Common myeloid progenitor, CD34-positive (primary cell): ENCODE measurements around the gene CPNE4. TPM values are rescaled to one million over a fixed set of nuclear protein-coding genes. Genes with fewer than 3 reads are reported as not detected.
A peak's percentile ranks its signal among the peaks of the same experiment; 100 is the strongest.

ENCODE experiments used
- CTCF ChIA-PET: fragments of 350-600 bp; sonication (Branson Sonifier 250); formaldehyde crosslinking; loops from one replicate; lab custom pipeline; 2021; ENCODE audit warnings: antibody characterized with exemption; lab: Charles Lee
- POLR2A ChIA-PET: fragments of 350-600 bp; sonication (Branson Sonifier 250); formaldehyde crosslinking; loops from one replicate; lab custom pipeline; 2021; ENCODE audit warnings: antibody characterized with exemption; lab: Charles Lee
- DNase-seq, 3 donors: peaks; one replicate each; pipeline versions ENCODE4 v3.0.0 to v3.0.0-alpha.2; 2013
- H3K27ac ChIP-seq, 2 experiments: 1 replicate in 1 of 2; 2 replicates in 1 of 2; pipeline ENCODE4 v1.7.0; 2013; ENCODE audit warnings: inconsistent platforms in 2 of 2, low read length in 2 of 2, mild to moderate bottlenecking in 2 of 2, low read depth in 1 of 2, moderate library complexity in 1 of 2; ENCODE audit not compliant: severe bottlenecking in 2 of 2, insufficient read depth in 1 of 2, poor library complexity in 1 of 2
- H3K27me3 ChIP-seq, 5 experiments: replicated peaks in 2 of 5; 1 replicate in 3 of 5; 2 replicates in 2 of 5; pipeline versions ENCODE4 v1.6.1 to v1.7.0; 2013; ENCODE audit warnings: low read length in 4 of 5, mild to moderate bottlenecking in 2 of 5, moderate library complexity in 2 of 5, inconsistent platforms in 1 of 5; ENCODE audit not compliant: insufficient read depth in 5 of 5, control insufficient read depth in 4 of 5
- H3K36me3 ChIP-seq, 4 experiments: 1 replicate in 2 of 4; 2 replicates in 2 of 4; pipeline versions ENCODE4 v1.6.1 to v1.7.0; 2013; ENCODE audit warnings: low read length in 3 of 4, control low read depth in 1 of 4, mild to moderate bottlenecking in 1 of 4; ENCODE audit not compliant: control insufficient read depth in 4 of 4, insufficient read depth in 4 of 4
- H3K4me1 ChIP-seq, 4 experiments: 1 replicate in 3 of 4; 2 replicates in 1 of 4; pipeline versions ENCODE4 v1.6.1 to v1.7.1; 2013; ENCODE audit warnings: low read length in 3 of 4, mild to moderate bottlenecking in 3 of 4, control low read depth in 1 of 4, inconsistent platforms in 1 of 4, moderate library complexity in 1 of 4; ENCODE audit not compliant: control insufficient read depth in 4 of 4, insufficient read depth in 4 of 4; ENCODE audit errors: control extremely low read depth in 1 of 4
- H3K4me3 ChIP-seq, 7 experiments: 1 replicate in 4 of 7; 2 replicates in 3 of 7; pipeline versions ENCODE4 v1.5.1 to v1.7.0; 2013; ENCODE audit warnings: mild to moderate bottlenecking in 7 of 7, low read length in 6 of 7, moderate library complexity in 6 of 7, inconsistent platforms in 2 of 7, low read depth in 2 of 7, control low read depth in 1 of 7; ENCODE audit not compliant: insufficient read depth in 4 of 7, control insufficient read depth in 1 of 7; ENCODE audit errors: extremely low read depth in 1 of 7
- H3K9me3 ChIP-seq, 5 experiments: 1 replicate in 4 of 5; 2 replicates in 1 of 5; pipeline versions ENCODE4 v1.6.1 to v1.7.1; 2013; ENCODE audit warnings: low read length in 4 of 5, mild to moderate bottlenecking in 2 of 5, inconsistent platforms in 1 of 5, low read depth in 1 of 5, moderate library complexity in 1 of 5; ENCODE audit not compliant: control insufficient read depth in 4 of 5, insufficient read depth in 2 of 5; ENCODE audit errors: control extremely low read depth in 1 of 5
- WGBS: methylation state at CpG from one replicate; pipeline ENCODE4 v1.1.5; 2013; ENCODE audit not compliant: insufficient coverage; 5-methylcytosine and 5-hydroxymethylcytosine counted together
- polyA plus RNA-seq: library from polyadenylated mRNA; unstranded; fragments of 120-200 nt; gene quantifications from one replicate; pipeline ENCODE4 v1.2.1, GENCODE V29; 2013

The CPNE4 gene
- 0.01 TPM for polyA plus RNA-seq

DNA sequence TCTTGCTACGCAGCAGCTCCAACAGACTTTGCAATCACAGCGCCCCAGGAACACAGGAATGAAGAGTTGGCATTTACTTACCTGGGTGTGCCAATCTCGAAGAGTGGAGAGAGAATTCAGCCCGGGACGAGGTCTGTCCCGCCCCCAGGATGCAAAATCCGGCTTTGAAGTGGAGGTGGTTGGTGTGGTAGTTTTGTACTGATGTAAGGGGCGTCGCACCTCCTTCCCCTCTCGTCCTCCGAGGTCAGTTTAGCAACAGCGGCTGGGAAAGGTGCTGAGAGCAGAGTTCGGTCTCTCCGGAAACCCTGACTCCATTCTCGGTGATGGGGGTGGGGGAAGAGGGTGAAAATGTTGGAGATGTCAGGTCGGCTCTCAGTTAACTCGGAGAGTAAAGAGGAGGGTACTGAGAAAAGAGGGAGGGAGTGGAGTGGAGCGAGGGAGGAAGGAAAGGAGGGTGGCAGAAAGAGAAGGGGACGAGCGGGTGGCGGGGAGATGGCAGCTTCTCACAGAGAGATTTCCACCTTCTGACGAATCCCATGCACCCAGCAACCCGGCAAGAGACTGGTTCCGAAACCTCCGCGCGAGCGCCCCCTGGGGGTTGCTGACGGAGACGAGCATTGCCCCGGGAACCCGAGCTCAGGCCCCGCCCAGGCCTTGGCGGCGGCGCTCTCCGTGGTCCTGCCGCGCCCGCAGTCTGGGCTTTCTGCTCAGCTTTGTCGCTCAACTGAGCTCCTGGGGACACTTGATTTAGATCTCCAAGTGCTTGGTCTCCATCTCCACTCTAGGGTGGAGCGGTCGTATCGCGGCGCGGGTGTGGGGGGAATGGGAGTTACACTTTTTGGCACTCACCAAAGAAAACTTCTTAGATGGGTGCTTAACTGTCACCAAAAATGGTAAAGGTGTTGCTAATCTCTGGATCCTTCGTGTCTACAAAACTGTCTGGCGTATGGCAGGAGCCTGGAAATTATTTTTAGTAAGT, at the start of gene CPNE4:
Gene CPNE4, minus strand, starts transcription at position 529 of the 979 bp plus-strand sequence.
- peaks cover 12 to 53% (median 21%) of the 10 kb centered on the region in 5 experiments for H3K27me3 ChIP-seq
- CTCF ChIA-PET: interaction anchor here (0.7 to 1.6 kb wide), 6 partner anchors 8 to 805 kb away, joined by 3 to 5 read pairs (median 4); no protein-coding TSS in a partner anchor
- WGBS: 2% methylated on average over 42 of the region's 49 CpGs

GRCh38 chr3:132083583-132084279, 48.9 kb upstream of the CPNE4 start:
- Histone ChIP-seq H3K27me3 (peaks cover 0 to 2% (median 0%) of the 10 kb centered on the region in 5 experiments), H3K4me3 (no peak overlapping the region), H3K9me3 (no peaks in the 10 kb centered on the region), H3K36me3 (no peaks in the 10 kb centered on the region), H3K4me1 (no peaks in the 10 kb centered on the region), H3K27ac (no peak overlapping the region)
- POLR2A ChIA-PET: no interaction called here
- CTCF ChIA-PET: no interaction called here
- 90% methylated on average over 2 of the region's 6 CpGs for WGBS
- DNase-seq: no peak

More for the DNA sequence above, at the start of gene CPNE4:
- peaks cover 0 to 13% (median 7%) of the 10 kb centered on the region in 4 experiments for H3K4me1 ChIP-seq
- H3K9me3 ChIP-seq: no peaks in the 10 kb centered on the region
- POLR2A ChIA-PET: interaction anchor here (1.0 kb wide), 1 partner anchor 145 kb away, joined by 3 read pairs; no protein-coding TSS in a partner anchor
- H3K27ac ChIP-seq: no peak within 1 kb of the TSS
- peak within 1 kb of the TSS in 4 of 7 experiments; percentile 5 to 62 (median 54) for H3K4me3 ChIP-seq
- H3K36me3 ChIP-seq: no peaks in the 10 kb centered on the region
- peak; percentile 81 to 93 (median 89) for DNase-seq

DNA sequence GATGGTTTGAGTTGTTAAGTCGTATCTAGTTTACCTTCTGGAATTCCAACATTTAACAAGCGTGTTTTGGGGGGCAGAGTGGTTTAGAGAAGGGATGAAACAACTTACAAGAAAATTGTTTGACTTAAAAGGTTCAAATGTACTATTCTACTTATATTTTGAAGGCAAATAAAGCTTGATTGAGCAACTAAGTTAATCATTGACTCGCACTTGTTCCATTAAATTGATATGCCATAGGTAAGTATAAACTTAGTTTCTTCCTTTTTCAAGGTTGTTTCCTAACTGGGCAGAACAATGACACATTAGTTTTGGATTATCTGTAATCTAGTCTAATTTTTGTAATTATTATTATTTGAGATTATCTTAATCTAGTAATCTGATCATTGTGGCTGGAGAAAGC, 48.3 kb upstream of the CPNE4 start:
- CTCF ChIA-PET: no interaction called here
- POLR2A ChIA-PET: no interaction called here
- no CpG with 5 or more reads among the region's 3 CpGs for WGBS

DNA sequence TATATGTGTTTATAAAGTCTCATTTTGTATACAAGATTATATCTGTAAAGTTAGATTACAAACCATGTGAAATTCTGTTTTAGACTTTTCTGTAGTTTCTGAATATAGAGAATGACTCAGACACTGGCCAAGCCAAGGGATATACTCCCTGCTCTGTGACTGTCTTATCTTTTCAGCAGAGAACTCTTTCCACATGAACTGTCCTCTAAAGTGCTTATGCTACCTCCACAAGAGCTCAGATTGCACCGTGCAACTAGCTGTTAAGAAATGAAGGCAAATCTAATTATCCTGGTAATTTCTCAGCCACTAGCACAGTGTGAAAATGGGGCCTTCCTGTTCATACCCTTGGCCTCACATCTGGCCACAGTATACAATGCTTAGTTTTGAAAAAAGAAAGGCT, 44.3 kb upstream of the CPNE4 start:
- H3K27me3 ChIP-seq: peaks cover 0 to 1% (median 0%) of the 10 kb centered on the region in 5 experiments
- H3K36me3 ChIP-seq: no peaks in the 10 kb centered on the region
- POLR2A ChIA-PET: no interaction called here
- H3K27ac ChIP-seq: no peak overlapping the region
- H3K4me3 ChIP-seq: no peak overlapping the region
- CTCF ChIA-PET: interaction anchor here (0.7 kb wide), 1 partner anchor 41 kb away, joined by 4 read pairs; no protein-coding TSS in a partner anchor
- DNase-seq: no peak
- H3K9me3 ChIP-seq: no peaks in the 10 kb centered on the region
- no peaks in the 10 kb centered on the region for H3K4me1 ChIP-seq
- no CpG with 5 or more reads among the region's 1 CpG for WGBS

More for the DNA sequence above, 48.3 kb upstream of the CPNE4 start:
- H3K36me3 ChIP-seq: no peaks in the 10 kb centered on the region
- H3K4me1 ChIP-seq: no peaks in the 10 kb centered on the region
- H3K4me3 ChIP-seq: no peak overlapping the region
- no peaks in the 10 kb centered on the region for H3K9me3 ChIP-seq
- no peak overlapping the region for H3K27ac ChIP-seq
- peaks cover 0 to 2% (median 0%) of the 10 kb centered on the region in 5 experiments for H3K27me3 ChIP-seq
- no peak for DNase-seq

GRCh38 chr3:132073771-132074170, 39.0 kb upstream of the CPNE4 start:
- Histone ChIP-seq H3K27me3 (peaks cover 0 to 6% (median 1%) of the 10 kb centered on the region in 5 experiments), H3K4me3 (no peak overlapping the region), H3K36me3 (no peaks in the 10 kb centered on the region), H3K27ac (no peak overlapping the region), H3K9me3 (no peaks in the 10 kb centered on the region), H3K4me1 (no peaks in the 10 kb centered on the region)
- no peak for DNase-seq
- ChIA-PET CTCF (no interaction called here), POLR2A (no interaction called here)

- peaks cover 0 to 6% (median 1%) of the 10 kb centered on the region in 5 experiments for H3K27me3 ChIP-seq
- no peaks in the 10 kb centered on the region for H3K9me3 ChIP-seq
- H3K27ac ChIP-seq: no peak overlapping the region
- H3K4me3 ChIP-seq: no peak overlapping the region
- ChIA-PET CTCF (no interaction called here), POLR2A (no interaction called here)
- no peaks in the 10 kb centered on the region for H3K36me3 ChIP-seq
- DNase-seq: no peak
- no peaks in the 10 kb centered on the region for H3K4me1 ChIP-seq
Observed at GRCh38 chr3:132071043-132071442, 36.2 kb upstream of the CPNE4 start.
